ENCODE measurements around the gene PADI4. TPM values are rescaled to one million over a fixed set of nuclear protein-coding genes. Genes with fewer than 3 reads are reported as not detected.

The PADI4 gene
- total RNA-seq, 1 experiment from 2014 or later, result not detected

DNA sequence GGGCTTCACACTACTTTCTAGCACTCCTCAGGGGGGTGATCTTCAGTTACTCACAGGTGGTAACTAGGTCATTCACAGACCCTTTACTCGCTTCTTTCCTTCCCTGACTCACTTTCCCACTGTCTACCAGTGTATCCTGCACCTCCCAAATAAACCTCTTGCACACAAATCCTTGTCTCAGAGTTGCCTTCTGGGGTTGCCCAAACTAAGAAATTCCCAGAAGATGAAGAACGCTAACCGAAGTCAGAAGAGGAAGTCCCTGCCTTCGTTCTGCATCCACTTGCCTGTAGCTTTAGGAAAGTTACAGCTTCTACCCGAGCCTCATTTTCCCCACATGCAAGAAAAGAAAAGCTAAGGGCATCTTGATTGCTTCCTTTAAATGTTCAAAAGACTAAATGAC, 11.9 kb upstream of the PADI4 start:
- H3K4me1 Mint-ChIP-seq (ENCODE audit: low read depth, unreplicated experiment), result peaks cover 21% of the 10 kb centered on the region
- no TSS peak for BruUV-seq (replicated peaks)
- TF ChIP-seq, protein P1, sequence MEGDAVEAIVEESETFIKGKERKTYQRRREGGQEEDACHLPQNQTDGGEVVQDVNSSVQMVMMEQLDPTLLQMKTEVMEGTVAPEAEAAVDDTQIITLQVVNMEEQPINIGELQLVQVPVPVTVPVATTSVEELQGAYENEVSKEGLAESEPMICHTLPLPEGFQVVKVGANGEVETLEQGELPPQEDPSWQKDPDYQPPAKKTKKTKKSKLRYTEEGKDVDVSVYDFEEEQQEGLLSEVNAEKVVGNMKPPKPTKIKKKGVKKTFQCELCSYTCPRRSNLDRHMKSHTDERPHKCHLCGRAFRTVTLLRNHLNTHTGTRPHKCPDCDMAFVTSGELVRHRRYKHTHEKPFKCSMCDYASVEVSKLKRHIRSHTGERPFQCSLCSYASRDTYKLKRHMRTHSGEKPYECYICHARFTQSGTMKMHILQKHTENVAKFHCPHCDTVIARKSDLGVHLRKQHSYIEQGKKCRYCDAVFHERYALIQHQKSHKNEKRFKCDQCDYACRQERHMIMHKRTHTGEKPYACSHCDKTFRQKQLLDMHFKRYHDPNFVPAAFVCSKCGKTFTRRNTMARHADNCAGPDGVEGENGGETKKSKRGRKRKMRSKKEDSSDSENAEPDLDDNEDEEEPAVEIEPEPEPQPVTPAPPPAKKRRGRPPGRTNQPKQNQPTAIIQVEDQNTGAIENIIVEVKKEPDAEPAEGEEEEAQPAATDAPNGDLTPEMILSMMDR (IDR thresholded peaks at IDR 0.05; ENCODE audit: unreplicated experiment), result no peak

DNA sequence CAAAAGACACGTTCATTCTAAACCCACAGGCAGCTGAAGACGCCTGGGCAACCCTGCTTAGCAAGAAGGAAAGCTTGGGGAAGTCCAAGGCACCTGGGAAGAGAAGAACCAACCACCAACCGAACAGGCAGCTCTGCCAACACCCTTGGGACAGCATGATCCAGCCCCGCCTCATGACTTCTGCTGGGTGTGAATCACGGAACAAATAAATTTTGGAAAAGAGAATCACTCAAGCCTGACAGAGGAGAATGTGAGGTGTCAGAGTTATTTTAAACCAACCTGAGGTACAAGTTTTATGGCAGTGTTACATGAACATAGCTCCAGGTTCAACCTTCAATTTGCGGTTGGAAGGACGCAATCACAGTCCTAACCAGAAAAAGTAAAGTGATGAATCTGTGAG, 10.0 kb upstream of the PADI4 start:
- no peak for DNase-seq
- no peaks in the 10 kb centered on the region for H3K9me3 Mint-ChIP-seq (ENCODE audit: low read depth, unreplicated experiment)
- no peaks in the 10 kb centered on the region for H3K27me3 Mint-ChIP-seq (ENCODE audit: unreplicated experiment)
- H3K36me3 Mint-ChIP-seq (ENCODE audit: insufficient read depth, unreplicated experiment), result peaks cover 3% of the 10 kb centered on the region
- no peak overlapping the region for H3K27ac Mint-ChIP-seq (ENCODE audit: unreplicated experiment)
- H3K4me3 Mint-ChIP-seq (ENCODE audit: low read depth, unreplicated experiment), result no peak overlapping the region
- TF ChIP-seq, protein P1 (IDR thresholded peaks at IDR 0.05; ENCODE audit: unreplicated experiment), result no peak
- no TSS peak for BruUV-seq (replicated peaks)
- H3K4me1 Mint-ChIP-seq (ENCODE audit: low read depth, unreplicated experiment), result peaks cover 11% of the 10 kb centered on the region
- CTCF ChIA-PET, result no interaction called here
- intact Hi-C loops (cut with micrococcal nuclease; ENCODE audit: unreplicated experiment), result no loop called here

More for the DNA sequence above, 11.9 kb upstream of the PADI4 start:
- no peaks in the 10 kb centered on the region for H3K27me3 Mint-ChIP-seq (ENCODE audit: unreplicated experiment)
- H3K9me3 Mint-ChIP-seq (ENCODE audit: low read depth, unreplicated experiment), result no peaks in the 10 kb centered on the region
- no peak for DNase-seq
- no peak overlapping the region for H3K4me3 Mint-ChIP-seq (ENCODE audit: low read depth, unreplicated experiment)
- peaks cover 3% of the 10 kb centered on the region for H3K36me3 Mint-ChIP-seq (ENCODE audit: insufficient read depth, unreplicated experiment)
- CTCF ChIA-PET, result no interaction called here
- intact Hi-C loops (cut with micrococcal nuclease; ENCODE audit: unreplicated experiment), result no loop called here
- H3K27ac Mint-ChIP-seq (ENCODE audit: unreplicated experiment), result no peak overlapping the region

DNA sequence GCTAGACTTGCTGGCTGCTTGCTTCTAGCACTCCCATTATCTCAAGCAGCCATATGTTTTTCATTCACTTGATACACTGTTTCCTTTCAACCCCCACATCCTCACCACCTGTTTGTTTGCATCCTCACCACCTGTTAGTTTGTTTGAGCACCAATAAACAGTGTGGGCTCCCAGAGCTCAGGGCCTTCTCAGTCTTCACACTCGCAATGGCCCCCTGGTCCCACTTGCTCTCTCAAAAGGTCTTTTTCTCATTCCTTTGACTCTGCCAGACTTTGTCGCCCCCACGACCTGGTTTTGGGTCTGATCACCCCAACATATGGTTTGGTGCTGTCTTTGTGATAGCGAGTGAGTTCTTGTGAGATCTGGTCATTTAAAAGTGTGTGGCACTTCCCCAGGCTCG, 6.2 kb upstream of the PADI4 start:
- DNase-seq, result no peak
- CTCF ChIA-PET, result interaction anchor here (0.6 kb wide), 1 partner anchor 9 kb away, joined by 3 read pairs; no protein-coding TSS in a partner anchor
- Mint-ChIP-seq H3K9me3 (ENCODE audit: low read depth, unreplicated experiment) (no peaks in the 10 kb centered on the region), H3K27ac (ENCODE audit: unreplicated experiment) (no peak overlapping the region), H3K4me1 (ENCODE audit: low read depth, unreplicated experiment) (no peaks in the 10 kb centered on the region), H3K4me3 (ENCODE audit: low read depth, unreplicated experiment) (no peak overlapping the region), H3K36me3 (ENCODE audit: insufficient read depth, unreplicated experiment) (peaks cover 3% of the 10 kb centered on the region), H3K27me3 (ENCODE audit: unreplicated experiment) (peaks cover 17% of the 10 kb centered on the region)
- TF ChIP-seq, protein P1 (IDR thresholded peaks at IDR 0.05; ENCODE audit: unreplicated experiment), result no peak
- no TSS peak for BruUV-seq (replicated peaks)
- intact Hi-C loops (cut with micrococcal nuclease; ENCODE audit: unreplicated experiment), result no loop called here

DNA sequence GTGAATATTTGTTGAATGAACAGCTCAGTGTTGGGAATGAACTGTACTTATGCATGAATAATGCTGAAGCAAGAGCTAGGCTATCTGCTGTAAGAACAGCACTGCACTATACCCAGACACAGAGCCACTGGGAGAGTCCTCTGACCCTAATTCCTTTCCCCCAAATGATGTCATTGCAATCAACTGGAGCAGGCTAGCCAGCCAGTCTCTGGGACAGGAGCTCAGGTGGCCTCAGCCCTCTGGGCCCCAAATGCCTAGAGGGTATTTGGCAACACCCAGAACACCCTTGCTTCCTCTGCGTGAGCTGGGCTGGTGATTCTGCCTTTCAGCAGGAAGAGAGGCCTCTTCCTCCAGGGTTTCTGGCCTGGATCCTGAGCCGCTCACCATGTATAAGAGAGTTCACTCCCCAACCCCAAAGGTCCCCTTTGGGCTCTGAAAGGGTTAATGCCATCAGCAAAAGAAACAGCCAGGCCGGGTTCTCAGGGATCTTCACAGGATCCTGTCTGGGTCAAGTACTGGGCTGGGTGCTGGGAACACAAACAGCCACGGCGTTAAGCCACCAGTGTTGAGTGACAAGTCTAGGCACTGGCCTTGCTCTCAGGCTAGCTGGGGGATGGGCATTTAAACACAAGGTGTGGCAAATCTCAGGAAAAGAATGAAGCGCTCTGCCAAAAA, 3.7 kb upstream of the PADI4 start:
- no TSS peak for BruUV-seq (replicated peaks)
- no peak overlapping the region for H3K4me3 Mint-ChIP-seq (ENCODE audit: low read depth, unreplicated experiment)
- H3K36me3 Mint-ChIP-seq (ENCODE audit: insufficient read depth, unreplicated experiment), result no peaks in the 10 kb centered on the region
- H3K27ac Mint-ChIP-seq (ENCODE audit: unreplicated experiment), result no peak overlapping the region
- H3K27me3 Mint-ChIP-seq (ENCODE audit: unreplicated experiment), result peaks cover 17% of the 10 kb centered on the region
- no peak for DNase-seq
- intact Hi-C loops (cut with micrococcal nuclease; ENCODE audit: unreplicated experiment), result no loop called here
- TF ChIP-seq, protein P1 (IDR thresholded peaks at IDR 0.05; ENCODE audit: unreplicated experiment), result no peak
- CTCF ChIA-PET, result no interaction called here
- no peaks in the 10 kb centered on the region for H3K9me3 Mint-ChIP-seq (ENCODE audit: low read depth, unreplicated experiment)
- no peaks in the 10 kb centered on the region for H3K4me1 Mint-ChIP-seq (ENCODE audit: low read depth, unreplicated experiment)
